GM19035 (cell line): ENCODE measurements around the gene ALG1L2.
"Not testable (repeated sequence)": the region's sequence is repeated elsewhere in the genome, so short reads cannot be mapped to it uniquely, and the experiment has no call there.

ENCODE experiments used
- ATAC-seq: cut with Tn5 transposase; IDR thresholded peaks from one replicate; pipeline ENCODE4 v1.9.1; 2021; ENCODE audit not compliant: unreplicated experiment

ALG1L2 gene, protein sequence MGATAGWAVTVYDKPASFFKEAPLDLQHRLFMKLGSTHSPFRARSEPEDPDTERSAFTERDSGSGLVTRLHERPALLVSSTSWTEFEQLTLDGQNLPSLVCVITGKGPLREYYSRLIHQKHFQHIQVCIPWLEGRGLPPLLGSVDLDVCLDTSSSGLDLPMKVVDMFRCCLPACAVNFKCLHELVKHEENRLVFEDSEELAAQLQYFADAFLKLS

GRCh38 chr3:130081351-130081881, at the start of gene ALG1L2:
Gene ALG1L2, plus strand, starts transcription at chr3:130081831. Its CDS starts 186 bp downstream, at chr3:130082017.
- no peak for ATAC-seq

DNA sequence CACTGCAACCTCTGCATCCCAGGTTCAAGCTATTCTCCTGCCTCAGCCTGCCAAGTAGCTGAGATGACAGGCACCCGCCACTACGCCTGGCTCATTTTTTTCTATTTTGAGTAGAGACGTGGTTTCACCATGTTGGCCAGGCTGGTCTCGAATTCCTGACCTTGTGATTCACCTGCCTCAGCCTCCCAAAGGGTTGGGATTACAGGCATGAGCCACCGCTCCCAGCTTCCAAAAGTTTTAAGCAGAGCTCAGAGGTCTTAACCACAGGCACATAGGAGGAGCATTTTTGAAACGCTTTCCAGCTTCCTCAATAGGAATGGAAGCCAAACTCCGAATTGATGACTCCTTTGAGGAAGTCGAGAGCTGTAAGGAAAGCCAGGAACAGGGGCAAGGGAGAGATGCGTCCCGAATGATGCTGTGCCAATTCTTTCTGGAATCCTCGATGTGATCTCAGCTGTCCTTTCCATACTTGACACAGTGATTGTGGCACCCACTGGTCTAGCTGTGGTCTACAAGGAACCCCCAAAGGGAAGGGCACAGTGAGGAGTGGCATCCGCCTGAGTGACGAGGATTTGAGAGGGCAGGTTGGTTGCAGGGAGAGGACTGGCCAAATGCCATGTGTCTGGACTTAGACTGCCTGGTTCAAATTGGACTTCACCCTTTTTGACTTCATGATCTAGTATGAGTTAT, 44.4 kb upstream of the ALG1L2 start:
- not testable (repeated sequence) for ATAC-seq

DNA sequence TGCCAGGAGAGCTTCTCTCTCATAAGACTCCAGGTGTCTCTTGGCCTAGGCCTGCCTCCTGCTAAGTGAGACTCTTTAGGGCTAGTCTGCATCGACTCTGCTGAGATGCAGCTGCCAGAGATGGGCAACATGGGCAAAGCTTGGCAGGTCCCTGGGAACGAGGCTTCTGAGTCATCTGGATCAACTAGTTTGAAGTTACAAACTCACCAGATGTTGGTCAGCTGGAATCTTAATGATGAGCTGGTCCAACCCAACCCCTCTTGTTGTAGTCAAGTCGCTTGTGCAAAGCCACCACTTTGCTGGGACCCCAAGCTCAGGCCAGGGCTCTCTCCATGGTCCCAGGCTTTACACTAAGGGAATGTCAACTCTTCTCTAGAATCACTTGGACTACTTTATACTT, 38.9 kb upstream of the ALG1L2 start:
- not testable (repeated sequence) for ATAC-seq

DNA sequence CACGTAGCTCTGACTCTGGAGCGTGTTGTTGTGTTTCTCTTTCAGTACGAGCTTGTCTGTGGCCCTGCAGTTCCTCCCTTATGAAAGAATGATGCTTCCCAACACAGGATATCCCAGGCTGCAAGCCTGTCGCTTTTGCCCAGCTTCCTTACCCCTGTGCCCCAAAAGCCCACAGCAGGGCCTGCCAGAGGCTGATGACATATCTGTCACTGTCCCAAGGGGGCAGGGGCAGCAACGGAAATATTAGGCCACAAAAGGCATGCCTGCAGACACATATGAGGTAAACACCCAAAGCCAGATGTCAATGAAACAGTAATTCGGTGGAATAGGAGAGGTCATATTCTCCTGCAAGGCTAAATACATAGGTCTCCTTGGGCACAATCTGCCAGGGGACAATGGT, 38.0 kb upstream of the ALG1L2 start:
- not testable (repeated sequence) for ATAC-seq

DNA sequence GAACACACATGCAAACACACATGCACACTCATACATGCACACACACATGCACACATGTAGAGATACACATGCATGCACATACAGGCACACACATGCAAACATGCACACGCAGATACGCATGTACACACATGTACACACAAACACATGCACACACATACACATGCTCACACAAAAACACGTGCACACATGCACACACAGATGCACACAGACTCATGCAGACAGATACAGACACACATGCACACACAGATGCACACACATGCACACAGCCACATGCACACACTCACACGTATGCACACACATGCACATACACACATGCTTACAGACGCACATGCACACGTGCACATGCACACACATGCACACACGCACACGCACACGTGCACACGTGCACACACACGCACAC, 37.3 kb upstream of the ALG1L2 start:
- no peak for ATAC-seq

DNA sequence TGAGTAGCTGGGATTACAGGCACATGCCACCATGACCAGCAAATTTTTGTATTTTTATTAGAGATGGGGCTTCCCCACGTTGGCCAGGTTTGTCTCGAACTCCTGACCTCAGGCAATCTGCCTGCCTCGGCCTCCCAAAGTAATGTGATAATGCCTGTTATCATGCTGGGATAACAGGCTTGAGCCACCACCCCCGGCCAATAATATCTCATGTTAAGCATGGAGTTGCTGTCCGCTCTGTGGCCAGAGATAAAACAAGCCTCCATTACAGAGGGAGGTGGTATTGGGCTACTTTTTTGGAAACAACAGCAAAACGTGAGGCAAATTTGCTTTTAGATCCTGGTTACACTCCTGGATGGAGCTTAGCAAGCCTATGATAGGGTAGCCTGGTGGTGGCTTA, 32.9 kb upstream of the ALG1L2 start:
- ATAC-seq = no peak

- ATAC-seq = not testable (repeated sequence)
These were observed 29.3 kb upstream of the ALG1L2 start for GRCh38 chr3:130052366-130052765.

GRCh38 chr3:130052965-130053364, 28.7 kb upstream of the ALG1L2 start:
- ATAC-seq = not testable (repeated sequence)

DNA sequence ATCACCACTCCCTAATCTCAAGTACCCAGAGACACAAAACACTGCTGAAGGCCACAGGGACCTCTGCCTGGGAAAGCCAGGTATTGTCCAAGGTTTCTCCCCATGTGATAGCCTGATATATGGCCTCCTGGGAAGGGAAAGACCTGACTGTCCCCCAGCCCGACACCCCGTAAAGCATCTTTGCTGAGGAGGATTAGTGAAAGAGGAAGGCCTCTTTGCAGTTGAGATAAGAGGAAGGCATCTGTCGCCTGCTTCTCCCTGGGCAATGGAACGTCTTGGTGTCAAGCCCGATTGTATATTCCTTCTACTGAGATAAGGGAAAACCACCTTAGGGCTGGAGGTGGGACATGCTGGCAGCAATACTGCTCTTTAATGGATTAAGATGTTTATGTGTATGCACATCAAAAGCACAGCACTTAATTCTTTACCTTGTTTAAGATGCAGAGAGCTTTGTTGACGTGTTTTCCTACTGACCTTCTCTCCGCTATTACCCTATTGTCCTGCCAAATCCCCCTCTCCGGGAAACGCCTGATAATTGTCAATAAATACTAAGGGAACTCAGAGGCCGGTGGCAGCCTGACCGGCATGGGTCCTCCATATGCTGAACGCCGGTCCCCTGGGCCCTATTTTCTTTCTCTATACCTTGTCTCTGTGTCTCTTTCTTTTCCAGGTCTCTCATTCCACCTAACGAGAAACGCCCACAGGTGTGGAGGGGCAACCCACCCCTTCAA, 23.9 kb upstream of the ALG1L2 start:
- ATAC-seq = not testable (repeated sequence)

- not testable (repeated sequence) for ATAC-seq
These were observed 23.4 kb upstream of the ALG1L2 start for GRCh38 chr3:130058267-130058657.

DNA sequence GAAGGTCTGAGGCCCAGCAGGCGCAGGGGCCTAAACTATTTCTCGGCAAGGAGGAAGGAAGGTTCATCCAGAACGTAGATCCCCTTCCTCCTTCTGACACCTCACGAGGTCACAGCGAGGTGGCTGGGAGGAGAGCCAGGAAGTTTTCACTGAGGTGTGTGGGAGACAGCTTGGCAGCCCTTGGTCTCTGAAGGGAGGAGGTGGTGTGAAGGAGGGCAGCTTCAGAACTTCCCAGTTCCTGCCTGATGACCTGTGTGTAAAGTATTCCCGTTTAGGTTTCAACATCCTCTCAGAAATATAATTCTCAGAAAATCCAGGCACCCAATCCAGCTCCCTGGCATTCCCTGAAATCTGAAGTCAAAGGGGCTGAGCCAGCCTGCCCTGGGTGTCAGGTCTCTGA, 22.9 kb upstream of the ALG1L2 start:
- not testable (repeated sequence) for ATAC-seq

- ATAC-seq = not testable (repeated sequence)
These were observed 22.5 kb upstream of the ALG1L2 start for GRCh38 chr3:130059162-130059561.

DNA sequence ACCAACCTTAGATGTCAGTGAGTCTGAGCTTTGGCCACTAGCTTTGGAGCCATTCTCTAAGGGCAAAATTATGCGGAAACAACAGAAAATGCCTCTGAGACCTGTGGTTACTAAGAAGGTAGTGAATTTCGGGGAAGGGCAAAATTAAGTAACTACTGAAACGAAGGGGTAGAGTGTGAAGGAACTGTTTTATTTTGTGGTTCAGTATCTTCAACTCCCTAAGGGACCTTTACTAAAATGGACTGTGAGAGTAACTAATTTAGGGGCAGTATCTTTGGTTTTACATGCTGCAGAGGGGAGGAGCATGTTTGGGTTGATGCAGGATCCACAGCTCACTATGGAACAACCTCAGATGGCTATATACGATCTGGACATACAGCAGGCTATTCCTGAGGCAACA, 8.0 kb upstream of the ALG1L2 start:
- ATAC-seq = no peak

GRCh38 chr3:130077636-130078035, 4.0 kb upstream of the ALG1L2 start:
- ATAC-seq = no peak

GRCh38 chr3:130083363-130084090, 1.9 kb downstream of the ALG1L2 start:
- not testable (repeated sequence) for ATAC-seq

DNA sequence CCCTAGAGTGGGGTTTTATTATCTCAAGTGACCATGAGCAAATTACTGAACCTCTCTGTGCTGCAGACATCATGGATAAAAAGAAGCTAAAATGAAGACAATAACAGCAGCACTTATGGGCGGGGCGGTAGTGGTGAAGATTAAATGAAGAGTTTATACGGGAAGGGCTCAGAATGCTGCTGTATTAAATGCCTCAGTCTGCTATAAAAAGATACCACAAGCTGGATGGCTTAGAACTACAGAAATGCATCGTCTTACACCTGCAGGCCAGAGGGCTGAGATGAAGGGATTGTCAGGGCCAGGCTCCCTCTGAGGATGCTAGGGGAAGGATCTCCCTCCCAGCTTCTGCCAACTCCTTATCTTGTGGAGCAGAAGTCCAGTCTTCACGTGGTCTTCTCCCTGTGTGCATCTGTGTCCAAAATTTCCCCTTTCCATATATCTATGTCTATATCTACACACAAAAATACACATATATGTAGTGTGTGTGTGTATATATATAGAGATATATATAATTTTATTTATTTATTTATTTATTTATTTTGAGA, 2.9 kb downstream of the ALG1L2 start:
- no peak for ATAC-seq

DNA sequence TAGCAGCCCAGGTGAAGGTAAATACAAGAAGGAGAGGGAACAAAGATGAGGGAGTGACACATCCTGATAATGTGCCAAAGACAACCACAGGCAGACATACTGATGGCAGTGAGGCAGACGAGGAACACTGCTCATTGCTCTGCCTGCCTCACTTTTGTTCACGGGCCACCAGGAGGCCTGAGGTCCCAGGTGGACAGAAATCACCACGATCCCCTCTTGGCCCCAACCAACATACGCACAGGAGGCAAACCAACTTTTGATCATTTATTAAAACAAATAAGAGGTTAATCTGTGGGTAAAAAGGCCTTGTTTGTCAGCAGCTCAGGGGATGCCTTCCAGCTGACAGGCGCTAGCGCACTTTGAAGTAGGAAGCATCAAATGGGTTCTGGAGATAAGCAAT, 4.2 kb downstream of the ALG1L2 start:
- ATAC-seq = no peak

- not testable (repeated sequence) for ATAC-seq
These were observed 5.0 kb downstream of the ALG1L2 start for GRCh38 chr3:130086628-130087027.

GRCh38 chr3:130088061-130088460, 6.4 kb downstream of the ALG1L2 start:
- no peak for ATAC-seq

GRCh38 chr3:130090681-130091080, 9.1 kb downstream of the ALG1L2 start:
- ATAC-seq = not testable (repeated sequence)

DNA sequence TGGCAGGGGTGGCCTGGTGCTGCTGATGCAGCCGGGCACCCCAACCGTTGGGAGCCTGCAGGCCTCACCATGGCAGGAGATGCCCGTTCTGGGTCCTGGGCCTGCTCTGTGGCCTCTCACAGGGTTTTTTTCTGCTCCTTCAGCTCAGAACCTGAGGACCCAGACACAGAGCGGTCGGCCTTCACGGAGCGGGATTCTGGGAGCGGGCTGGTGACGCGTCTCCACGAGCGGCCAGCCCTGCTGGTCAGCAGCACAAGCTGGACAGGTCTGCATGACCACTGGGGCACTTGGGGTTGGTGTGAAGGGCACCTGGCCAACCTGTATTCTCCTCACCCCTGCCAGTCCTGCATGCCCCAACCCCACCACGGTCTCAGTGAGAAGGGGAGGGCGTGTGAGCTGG, 10.3 kb downstream of the ALG1L2 start:
- ATAC-seq = no peak
